ENCODE results near the gene TH.

The TH gene

DNA sequence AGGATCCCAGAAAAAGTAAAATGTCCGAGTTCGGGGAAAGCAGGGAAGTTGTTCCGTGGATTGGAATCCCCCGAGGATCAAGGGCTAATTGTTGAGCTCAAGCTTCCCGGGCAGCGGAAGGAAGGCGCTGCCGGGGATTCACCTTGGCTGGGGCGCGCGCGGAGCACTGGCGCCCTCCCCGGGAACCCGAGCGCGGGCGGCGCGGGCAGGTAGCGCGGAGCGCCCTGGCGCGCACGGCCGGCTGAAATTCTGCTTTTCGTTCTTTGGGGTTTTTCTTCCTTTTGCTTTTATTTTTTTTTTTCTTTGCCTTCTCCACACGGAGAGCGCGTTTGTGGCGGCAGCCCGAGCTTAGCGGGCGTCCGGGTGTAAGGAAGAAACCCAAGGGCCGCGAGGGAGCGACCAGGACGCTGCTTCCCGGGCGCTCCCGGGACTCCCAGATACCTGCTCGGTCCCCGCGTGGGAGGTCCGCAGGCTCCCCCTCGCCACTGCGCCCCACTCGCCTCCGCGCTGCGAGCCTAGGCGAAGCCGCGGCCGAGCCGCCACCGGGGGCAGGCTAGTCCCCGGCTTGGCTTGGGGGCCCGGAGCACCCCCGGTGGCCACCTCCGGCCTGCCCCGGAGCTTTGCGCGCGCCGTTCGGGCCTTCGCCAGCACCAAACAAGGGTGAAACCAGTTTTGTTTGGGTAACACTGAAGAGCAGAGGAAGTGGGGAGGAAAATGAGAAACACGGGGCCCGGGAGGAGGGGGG is 27.6 kb downstream of the TH start:
- DNase-seq: no peak

DNA sequence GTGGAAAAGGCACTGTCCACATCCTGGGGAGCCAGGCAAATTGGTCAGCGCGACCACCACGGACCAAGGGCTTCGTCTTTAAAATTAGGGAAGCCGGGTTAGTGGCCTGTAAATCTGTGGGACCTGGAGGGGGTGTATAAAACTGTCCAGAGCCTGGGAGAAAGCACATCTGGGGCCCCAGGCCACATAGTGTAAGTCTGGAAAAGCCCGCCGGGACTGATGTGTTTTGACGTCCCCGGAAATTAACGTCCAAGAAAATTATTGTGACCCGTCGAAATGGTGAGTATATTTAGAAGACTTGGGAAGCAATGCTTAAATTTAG is 28.2 kb downstream of the TH start:
- DNase-seq: no peak

- no peak for DNase-seq
Observed at GRCh38 chr11:2142762-2143202, 28.8 kb downstream of the TH start.

DNA sequence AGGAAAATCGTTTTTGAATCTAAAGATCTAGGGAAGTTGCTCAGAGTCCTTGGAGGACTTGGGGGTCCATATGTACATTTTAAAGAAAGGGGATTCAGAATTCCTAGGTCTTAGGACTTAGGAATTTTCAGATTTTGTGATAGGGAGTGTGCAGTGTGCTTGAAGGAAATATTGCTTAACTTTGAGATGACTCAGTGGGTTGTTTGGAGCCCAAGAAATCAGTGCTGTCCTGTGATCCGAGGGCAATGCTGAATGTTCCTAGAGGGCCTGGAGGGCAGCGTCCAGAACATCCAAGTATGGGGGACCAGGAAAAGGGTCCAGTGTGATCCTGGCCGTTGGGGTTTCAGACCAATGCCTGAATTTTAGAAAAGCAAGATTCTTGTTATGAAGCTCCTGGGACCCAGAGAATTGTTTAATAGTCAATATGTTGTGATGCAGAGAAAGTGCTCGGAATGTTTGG is 29.3 kb downstream of the TH start:
- DNase-seq: no peak

GRCh38 chr11:2140411-2141400 is 30.9 kb downstream of the TH start:
- DNase-seq: no peak

- DNase-seq: no peak
Observed at GRCh38 chr11:2139621-2140337, 31.8 kb downstream of the TH start.

GRCh38 chr11:2139123-2139521 is 32.5 kb downstream of the TH start, which contains the start of gene IGF2:
Gene IGF2, minus strand, starts transcription at chr11:2139389. Its CDS starts 3,866 bp downstream, at chr11:2135523.
- DNase-seq: no peak

DNA sequence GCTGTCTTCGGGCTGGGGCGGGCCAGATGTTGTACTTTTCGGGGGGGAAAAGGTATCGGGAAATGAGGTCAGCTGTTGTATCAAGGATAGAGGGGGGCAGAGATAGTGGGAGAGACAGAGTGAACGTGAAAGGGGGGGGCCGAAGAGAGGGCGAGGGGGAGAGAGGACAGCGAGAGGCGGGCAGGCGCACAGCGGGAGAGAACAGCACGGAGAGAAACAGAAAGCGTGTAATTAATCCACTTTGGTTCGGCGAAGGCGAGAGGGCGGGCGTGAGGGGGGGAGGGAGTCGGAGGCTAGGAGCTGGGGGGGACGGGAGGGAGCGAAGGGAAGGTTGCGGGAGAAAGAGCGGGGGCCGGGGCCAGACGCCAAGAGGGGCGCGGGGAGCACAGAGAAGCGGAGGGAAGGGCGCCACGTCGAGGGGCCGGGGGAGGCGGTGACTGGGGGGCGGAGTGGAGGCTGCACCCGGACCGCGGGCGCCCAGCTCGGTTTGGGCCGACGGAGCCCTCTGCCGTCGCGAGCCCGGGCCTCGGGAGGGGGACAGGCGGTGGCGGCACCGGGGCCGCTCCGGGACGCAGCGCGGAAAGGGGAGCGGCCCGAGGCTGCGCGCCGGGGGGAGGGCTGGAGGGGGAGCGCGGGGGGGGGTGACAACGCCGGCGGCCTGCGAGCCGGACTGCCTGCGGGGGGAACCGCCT is 33.0 kb downstream of the TH start:
- DNase-seq: no peak

DNA sequence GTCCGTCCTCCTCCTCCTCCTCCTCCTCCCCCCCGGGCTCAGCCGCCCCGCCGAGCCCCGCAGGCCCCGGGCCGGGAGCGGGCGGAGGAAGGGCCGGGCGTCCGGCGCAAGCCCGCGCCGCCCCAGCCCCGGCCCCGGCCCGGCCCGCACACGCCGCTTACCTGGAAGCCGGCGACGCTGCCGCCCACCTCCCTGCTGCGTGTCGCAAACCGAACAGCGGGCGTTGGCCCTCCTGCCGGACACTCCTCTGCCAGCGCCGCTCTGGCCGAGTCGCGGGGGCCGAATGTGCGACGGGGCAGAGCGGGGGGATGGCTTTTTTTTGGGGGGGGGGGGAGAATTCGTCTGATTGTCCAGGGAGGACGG is 33.6 kb downstream of the TH start:
- no peak for DNase-seq

GRCh38 chr11:2137202-2138067 is 34.2 kb downstream of the TH start:
- DNase-seq: no peak

GRCh38 chr11:2136952-2137201 is 34.7 kb downstream of the TH start:
- no peak for DNase-seq

DNA sequence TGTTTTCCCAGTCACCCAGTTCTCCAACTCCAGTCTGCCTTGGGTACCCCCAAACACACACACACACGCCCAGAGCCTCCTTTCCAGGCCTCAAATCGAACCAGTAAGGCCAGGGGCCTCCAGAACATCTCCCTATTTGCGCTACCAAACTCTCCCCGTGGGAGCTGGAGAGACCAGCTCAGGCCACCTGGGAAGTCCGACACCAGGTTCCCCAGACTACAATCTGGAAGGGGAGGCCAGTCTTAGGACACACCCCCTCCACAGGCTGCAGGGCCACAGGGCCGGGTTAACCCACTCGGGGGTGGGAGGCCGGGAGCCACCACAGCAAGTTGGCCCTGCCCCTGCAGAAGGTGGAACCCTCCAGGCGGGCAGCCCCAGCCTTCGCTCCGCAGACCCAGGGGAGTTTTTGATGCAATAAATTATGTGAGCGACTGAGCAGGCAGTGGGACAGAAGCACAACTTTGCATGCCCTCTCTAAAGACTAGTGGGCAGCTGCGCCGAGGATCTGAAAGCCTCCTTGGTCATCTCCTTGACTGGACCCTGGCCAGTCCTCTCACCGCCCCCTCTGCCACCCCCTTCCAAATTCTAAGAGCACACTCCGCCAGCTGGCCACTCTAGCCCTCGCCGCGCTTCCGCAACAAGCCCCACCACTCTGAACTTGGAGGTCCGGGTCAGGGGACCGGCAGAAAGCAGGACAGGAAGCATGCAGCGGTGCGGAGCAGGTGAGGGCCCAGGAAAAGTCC is 35.2 kb downstream of the TH start:
- DNase-seq: no peak

- DNase-seq: no peak
Observed at GRCh38 chr11:2135648-2136201, 35.9 kb downstream of the TH start.

DNA sequence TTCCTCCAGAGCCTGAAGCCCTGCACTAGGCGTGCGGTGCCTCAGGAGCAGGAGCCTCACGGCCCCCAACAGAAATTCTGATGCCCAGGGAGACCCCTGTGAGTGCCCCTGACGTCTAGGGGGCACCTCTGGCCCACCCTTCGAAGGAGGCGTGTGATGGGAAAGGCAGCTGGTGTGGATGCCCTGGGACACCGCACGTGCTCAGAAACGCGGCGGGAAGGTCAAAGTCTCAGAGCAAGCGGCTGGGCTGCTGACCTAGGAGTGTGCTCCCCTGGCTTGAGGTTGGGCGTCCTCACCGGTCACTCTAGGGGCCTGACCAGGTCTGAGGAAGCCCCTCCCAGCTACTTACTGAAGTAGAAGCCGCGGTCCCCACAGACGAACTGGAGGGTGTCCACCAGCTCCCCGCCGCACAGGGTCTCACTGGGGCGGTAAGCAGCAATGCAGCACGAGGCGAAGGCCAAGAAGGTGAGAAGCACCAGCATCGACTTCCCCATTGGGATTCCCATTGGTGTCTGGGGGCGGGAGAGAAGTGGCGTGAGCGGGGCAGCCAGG is 36.5 kb downstream of the TH start:
- DNase-seq: no peak

GRCh38 chr11:2134022-2135010 is 37.3 kb downstream of the TH start:
- no peak for DNase-seq

DNA sequence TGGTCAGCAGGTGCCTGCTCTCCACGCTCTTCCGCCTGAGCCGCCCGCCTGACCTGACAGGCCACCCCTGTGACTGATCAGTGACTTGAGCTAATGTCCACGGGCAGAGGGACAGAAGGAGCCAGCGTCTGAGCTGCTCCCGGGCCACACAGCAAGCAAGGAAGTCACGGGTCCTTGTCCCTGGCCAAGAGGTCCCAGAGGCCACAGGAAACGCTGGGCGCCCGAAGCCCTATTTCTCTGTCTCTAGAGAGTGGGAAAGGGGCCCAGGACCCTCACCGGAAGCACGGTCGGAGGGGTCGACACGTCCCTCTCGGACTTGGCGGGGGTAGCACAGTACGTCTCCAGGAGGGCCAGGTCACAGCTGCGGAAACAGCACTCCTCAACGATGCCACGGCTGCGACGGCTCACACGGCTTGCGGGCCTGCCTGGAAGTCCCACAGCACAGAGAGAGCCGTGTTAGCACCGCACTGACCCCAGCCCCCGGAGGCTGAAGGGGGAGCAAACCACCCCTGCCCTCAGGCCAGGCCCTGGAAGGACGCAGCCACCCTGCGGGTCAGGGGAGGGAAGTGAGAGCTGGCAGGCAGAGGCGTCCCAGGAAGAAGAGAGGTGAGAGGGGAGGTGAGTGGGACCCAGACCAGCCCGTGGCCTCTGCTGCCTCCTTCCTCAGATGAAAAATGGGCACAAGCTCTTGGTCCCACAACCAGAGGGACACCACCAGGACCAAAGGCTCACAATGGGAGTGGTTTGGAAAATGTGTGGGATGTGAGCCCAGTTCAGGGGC is 38.2 kb downstream of the TH start:
- DNase-seq: no peak

GRCh38 chr11:2132874-2133240 is 38.8 kb downstream of the TH start:
- no peak for DNase-seq
